HepG2 (cell line): ENCODE measurements around the gene SIX4. TPM values are rescaled to one million over a fixed set of nuclear protein-coding genes. Genes with fewer than 3 reads are reported as not detected.

Experiments
- HMG20B ChIP-seq: conservative IDR thresholded peaks from 2 replicates; pipeline ENCODE4 v1.6.1; 2016; ENCODE audit warnings: missing genetic modification reagents, missing compliant biosample characterization
- HNRNPH1 ChIP-seq: fragments of 200-400 bp; formaldehyde crosslinking; optimal IDR thresholded peaks from 2 replicates; pipeline ENCODE3; 2017; ENCODE audit warnings: mild to moderate bottlenecking, low read depth, low read length
- JUNB ChIP-seq: sonication (generic); formaldehyde crosslinking; IDR thresholded peaks from 2 replicates; pipeline ENCODE4 v1.8.0; 2022; ENCODE audit warnings: missing genetic modification reagents, mild to moderate bottlenecking, borderline replicate concordance
- NFATC3 ChIP-seq: sonication (generic); formaldehyde crosslinking; IDR thresholded peaks from 2 replicates; pipeline ENCODE4 v1.5.1; 2020; ENCODE audit warnings: mild to moderate bottlenecking, missing genetic modification reagents
- PLRG1 ChIP-seq: fragments of 450-650 bp; conservative IDR thresholded peaks from 2 replicates; pipeline ENCODE4 v1.6.1; 2016
- POLR2G ChIP-seq: fragments of 200-400 bp; formaldehyde crosslinking; IDR thresholded peaks from 2 replicates; pipeline ENCODE4 v1.6.1; 2018; ENCODE audit warnings: mild to moderate bottlenecking, low read depth, low read length, moderate library complexity
- RBAK ChIP-seq: sonication (generic); formaldehyde crosslinking; IDR thresholded peaks from 2 replicates; pipeline ENCODE4 v1.5.1; 2020; ENCODE audit warnings: mild to moderate bottlenecking, missing genetic modification reagents
- SP1 ChIP-seq, 2 experiments: fragments of 450-650 bp in 1 of 2; sonication (generic) in 1 of 2; formaldehyde crosslinking in 1 of 2; IDR thresholded peaks; 2 replicates each; pipeline versions ENCODE4 v1.4.0 to v1.6.1; 2016 to 2020; ENCODE audit warnings: missing genetic modification reagents in 1 of 2
- TMF1 ChIP-seq: sonication (generic); formaldehyde crosslinking; IDR thresholded peaks from 2 replicates; pipeline ENCODE4 v1.8.1; 2022; ENCODE audit warnings: low read depth, missing genetic modification reagents
- ZBTB3 ChIP-seq: sonication (generic); formaldehyde crosslinking; IDR thresholded peaks from 2 replicates; pipeline ENCODE4 v1.4.0; 2020; ENCODE audit warnings: low read depth, mild to moderate bottlenecking, moderate library complexity, missing genetic modification reagents, borderline replicate concordance
- ZNF225 ChIP-seq: sonication (generic); formaldehyde crosslinking; IDR thresholded peaks from 2 replicates; pipeline ENCODE4 v1.4.0; 2020; ENCODE audit warnings: mild to moderate bottlenecking, missing genetic modification reagents
- polyA plus RNA-seq, 8 experiments: library from polyadenylated mRNA; depleted of rRNA in 3 of 8; stranded (reverse) in 7 of 8; unstranded in 1 of 8; fragments of >200 nt; fragmentation: Illumina TruSeq in 4 of 8; extraction: Trizol in 4 of 8; gene quantifications; 2 replicates each; pipeline versions ENCODE4 v1.2.1 to v1.2.3, GENCODE V29; 2011 to 2016; ENCODE audit warnings: low read depth in 4 of 8, missing spikeins in 1 of 8, mixed read lengths in 1 of 8; ENCODE audit not compliant: insufficient read depth in 1 of 8
- total RNA-seq, 5 experiments: library from RNA; depleted of rRNA; stranded (reverse); fragments of >200 nt; fragmentation: Illumina TruSeq; extraction: Trizol; gene quantifications; 2 replicates each; pipeline ENCODE4 v1.2.3, GENCODE V29; 2016; ENCODE audit warnings: low read depth in 1 of 5
- TF ChIP-seq, protein P1 (sequence below): sonication (generic); formaldehyde crosslinking; IDR thresholded peaks from 2 replicates; pipeline ENCODE4 v1.5.0; 2020; ENCODE audit warnings: mild to moderate bottlenecking, missing genetic modification reagents
- TF ChIP-seq, protein P2 (sequence below): sonication (generic); formaldehyde crosslinking; IDR thresholded peaks from 2 replicates; pipeline ENCODE4 v1.4.0; 2020; ENCODE audit warnings: missing genetic modification reagents, borderline replicate concordance
- TF ChIP-seq, protein P3 (sequence below): IDR thresholded peaks from 2 replicates; pipeline ENCODE4 v1.6.1; 2016; ENCODE audit warnings: missing genetic modification reagents, missing compliant biosample characterization
- TF ChIP-seq, protein P4 (sequence below): sonication (generic); formaldehyde crosslinking; IDR thresholded peaks from 2 replicates; pipeline ENCODE4 v1.5.0; 2020; ENCODE audit warnings: missing genetic modification reagents, mild to moderate bottlenecking, borderline replicate concordance
- TF ChIP-seq, protein P5 (sequence below), 2 experiments: sonication (generic) in 1 of 2; formaldehyde crosslinking in 1 of 2; IDR thresholded peaks; 2 replicates each; pipeline versions ENCODE4 v1.5.1 to v1.6.1; 2011 to 2020; ENCODE audit warnings: borderline replicate concordance in 1 of 2, low read depth in 1 of 2, low read length in 1 of 2, mild to moderate bottlenecking in 1 of 2, missing genetic modification reagents in 1 of 2, moderate library complexity in 1 of 2
- TF ChIP-seq, protein P6 (sequence below): IDR thresholded peaks from 2 replicates; pipeline ENCODE4 v1.6.1; 2016; ENCODE audit warnings: mild to moderate bottlenecking, missing biosample characterization, missing genetic modification reagents

The SIX4 gene
- total and polyA plus RNA-seq, 2 of the 13 experiments (the other 11 are each of a cell fraction or from before 2014, with no cell fraction given), result 5.0 to 6.0 TPM

DNA sequence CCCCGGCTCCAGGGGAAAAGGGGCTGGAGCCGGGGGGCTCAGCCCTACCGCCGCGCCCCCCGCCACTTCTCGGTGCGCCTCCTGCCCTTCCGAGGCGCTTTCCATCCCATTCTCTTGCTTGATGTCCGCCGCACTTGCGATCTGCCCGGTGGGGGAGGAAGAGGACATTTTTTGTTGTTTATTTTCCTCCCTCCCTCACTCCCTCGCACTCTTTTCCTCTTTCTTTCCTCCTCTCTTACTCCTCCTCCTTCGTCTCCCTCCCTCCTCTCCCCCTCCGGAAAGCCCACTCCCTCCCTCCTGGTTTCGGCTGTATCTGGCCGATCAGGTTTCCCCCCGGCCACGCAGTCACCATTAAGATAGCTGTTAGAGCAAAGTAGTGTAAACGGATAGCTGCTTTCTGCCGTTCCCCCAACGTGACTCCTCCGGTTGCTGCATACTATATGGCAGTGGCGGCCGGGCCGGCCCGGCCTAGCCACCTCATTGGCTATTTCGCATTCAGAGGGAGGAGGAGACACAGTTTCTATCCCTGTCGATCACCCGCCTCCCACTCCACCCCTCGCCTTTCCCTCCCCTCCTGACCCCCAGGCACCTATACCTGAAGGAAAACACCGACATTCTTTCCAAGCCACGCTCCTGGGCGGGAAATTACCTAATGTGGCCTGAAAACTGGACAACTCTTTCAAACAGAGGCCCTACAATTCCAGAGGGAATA, at the start of gene SIX4 (continued):
- TF ChIP-seq, protein P1, sequence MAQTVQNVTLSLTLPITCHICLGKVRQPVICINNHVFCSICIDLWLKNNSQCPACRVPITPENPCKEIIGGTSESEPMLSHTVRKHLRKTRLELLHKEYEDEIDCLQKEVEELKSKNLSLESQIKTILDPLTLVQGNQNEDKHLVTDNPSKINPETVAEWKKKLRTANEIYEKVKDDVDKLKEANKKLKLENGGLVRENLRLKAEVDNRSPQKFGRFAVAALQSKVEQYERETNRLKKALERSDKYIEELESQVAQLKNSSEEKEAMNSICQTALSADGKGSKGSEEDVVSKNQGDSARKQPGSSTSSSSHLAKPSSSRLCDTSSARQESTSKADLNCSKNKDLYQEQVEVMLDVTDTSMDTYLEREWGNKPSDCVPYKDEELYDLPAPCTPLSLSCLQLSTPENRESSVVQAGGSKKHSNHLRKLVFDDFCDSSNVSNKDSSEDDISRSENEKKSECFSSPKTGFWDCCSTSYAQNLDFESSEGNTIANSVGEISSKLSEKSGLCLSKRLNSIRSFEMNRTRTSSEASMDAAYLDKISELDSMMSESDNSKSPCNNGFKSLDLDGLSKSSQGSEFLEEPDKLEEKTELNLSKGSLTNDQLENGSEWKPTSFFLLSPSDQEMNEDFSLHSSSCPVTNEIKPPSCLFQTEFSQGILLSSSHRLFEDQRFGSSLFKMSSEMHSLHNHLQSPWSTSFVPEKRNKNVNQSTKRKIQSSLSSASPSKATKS (CRISPR knock-in tag), result no peak
- TF ChIP-seq, protein P2, sequence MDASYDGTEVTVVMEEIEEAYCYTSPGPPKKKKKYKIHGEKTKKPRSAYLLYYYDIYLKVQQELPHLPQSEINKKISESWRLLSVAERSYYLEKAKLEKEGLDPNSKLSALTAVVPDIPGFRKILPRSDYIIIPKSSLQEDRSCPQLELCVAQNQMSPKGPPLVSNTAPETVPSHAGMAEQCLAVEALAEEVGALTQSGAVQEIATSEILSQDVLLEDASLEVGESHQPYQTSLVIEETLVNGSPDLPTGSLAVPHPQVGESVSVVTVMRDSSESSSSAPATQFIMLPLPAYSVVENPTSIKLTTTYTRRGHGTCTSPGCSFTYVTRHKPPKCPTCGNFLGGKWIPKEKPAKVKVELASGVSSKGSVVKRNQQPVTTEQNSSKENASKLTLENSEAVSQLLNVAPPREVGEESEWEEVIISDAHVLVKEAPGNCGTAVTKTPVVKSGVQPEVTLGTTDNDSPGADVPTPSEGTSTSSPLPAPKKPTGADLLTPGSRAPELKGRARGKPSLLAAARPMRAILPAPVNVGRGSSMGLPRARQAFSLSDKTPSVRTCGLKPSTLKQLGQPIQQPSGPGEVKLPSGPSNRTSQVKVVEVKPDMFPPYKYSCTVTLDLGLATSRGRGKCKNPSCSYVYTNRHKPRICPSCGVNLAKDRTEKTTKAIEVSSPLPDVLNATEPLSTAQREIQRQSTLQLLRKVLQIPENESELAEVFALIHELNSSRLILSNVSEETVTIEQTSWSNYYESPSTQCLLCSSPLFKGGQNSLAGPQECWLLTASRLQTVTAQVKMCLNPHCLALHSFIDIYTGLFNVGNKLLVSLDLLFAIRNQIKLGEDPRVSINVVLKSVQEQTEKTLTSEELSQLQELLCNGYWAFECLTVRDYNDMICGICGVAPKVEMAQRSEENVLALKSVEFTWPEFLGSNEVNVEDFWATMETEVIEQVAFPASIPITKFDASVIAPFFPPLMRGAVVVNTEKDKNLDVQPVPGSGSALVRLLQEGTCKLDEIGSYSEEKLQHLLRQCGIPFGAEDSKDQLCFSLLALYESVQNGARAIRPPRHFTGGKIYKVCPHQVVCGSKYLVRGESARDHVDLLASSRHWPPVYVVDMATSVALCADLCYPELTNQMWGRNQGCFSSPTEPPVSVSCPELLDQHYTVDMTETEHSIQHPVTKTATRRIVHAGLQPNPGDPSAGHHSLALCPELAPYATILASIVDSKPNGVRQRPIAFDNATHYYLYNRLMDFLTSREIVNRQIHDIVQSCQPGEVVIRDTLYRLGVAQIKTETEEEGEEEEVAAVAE (CRISPR knock-in tag), result peak; percentile 7; the same call in 1 of the 2 replicates
- TF ChIP-seq JUNB (CRISPR knock-in tag) (no peak), PLRG1 (no peak), RBAK (no peak), POLR2G (peak; percentile 71; the same call in 1 of the 2 replicates), ZBTB3 (CRISPR knock-in tag) (no peak), HNRNPH1 (no peak), ZNF225 (no peak), HMG20B (CRISPR knock-in tag) (no peak), NFATC3 (CRISPR knock-in tag) (no peak), SP1 (IDR thresholded peaks at IDR 0.05) (no peak), SP1 (CRISPR knock-in tag; IDR thresholded peaks at IDR 0.05) (no peak), TMF1 (CRISPR knock-in tag) (no peak)
- TF ChIP-seq, protein P3, sequence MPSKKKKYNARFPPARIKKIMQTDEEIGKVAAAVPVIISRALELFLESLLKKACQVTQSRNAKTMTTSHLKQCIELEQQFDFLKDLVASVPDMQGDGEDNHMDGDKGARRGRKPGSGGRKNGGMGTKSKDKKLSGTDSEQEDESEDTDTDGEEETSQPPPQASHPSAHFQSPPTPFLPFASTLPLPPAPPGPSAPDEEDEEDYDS (CRISPR knock-in tag), result peak; percentile 95
- TF ChIP-seq, protein P4, sequence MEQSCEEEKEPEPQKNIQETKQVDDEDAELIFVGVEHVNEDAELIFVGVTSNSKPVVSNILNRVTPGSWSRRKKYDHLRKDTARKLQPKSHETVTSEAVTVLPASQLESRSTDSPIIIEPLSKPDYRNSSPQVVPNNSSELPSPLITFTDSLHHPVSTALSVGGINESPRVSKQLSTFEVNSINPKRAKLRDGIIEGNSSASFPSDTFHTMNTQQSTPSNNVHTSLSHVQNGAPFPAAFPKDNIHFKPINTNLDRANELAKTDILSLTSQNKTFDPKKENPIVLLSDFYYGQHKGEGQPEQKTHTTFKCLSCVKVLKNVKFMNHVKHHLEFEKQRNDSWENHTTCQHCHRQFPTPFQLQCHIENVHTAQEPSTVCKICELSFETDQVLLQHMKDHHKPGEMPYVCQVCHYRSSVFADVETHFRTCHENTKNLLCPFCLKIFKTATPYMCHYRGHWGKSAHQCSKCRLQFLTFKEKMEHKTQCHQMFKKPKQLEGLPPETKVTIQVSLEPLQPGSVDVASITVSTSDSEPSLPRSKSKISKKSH, result no peak
- TF ChIP-seq, protein P5, sequence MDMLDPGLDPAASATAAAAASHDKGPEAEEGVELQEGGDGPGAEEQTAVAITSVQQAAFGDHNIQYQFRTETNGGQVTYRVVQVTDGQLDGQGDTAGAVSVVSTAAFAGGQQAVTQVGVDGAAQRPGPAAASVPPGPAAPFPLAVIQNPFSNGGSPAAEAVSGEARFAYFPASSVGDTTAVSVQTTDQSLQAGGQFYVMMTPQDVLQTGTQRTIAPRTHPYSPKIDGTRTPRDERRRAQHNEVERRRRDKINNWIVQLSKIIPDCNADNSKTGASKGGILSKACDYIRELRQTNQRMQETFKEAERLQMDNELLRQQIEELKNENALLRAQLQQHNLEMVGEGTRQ (IDR thresholded peaks at IDR 0.05; ENCODE audit: low read depth, low read length), result no peak
- TF ChIP-seq, protein P5 (CRISPR knock-in tag; IDR thresholded peaks at IDR 0.05; ENCODE audit: borderline replicate concordance), result no peak
- TF ChIP-seq, protein P6, sequence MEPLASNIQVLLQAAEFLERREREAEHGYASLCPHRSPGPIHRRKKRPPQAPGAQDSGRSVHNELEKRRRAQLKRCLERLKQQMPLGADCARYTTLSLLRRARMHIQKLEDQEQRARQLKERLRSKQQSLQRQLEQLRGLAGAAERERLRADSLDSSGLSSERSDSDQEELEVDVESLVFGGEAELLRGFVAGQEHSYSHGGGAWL (CRISPR knock-in tag), result no peak; the same call in 1 of the 2 replicates
